ENCODE results near the gene MRPS18A.

GRCh38 chr6:43666196-43666920, 21.2 kb downstream of the MRPS18A start:
- TF ChIP-seq CTCF (IDR thresholded peaks at IDR 0.05), result no peak
- TF ChIP-seq POLR2A (IDR thresholded peaks at IDR 0.05), result no peak

Measured in lower leg skin (tissue), 3 donors.